OCI-LY3 (cell line): ENCODE measurements around the gene LGMN.

Experiments
- EZH2phosphoT487 ChIP-seq: fragments of 200-600 bp; shearing (Covaris generic); IDR thresholded peaks from 2 replicates; pipeline ENCODE4 v1.6.1; 2018; ENCODE audit warnings: antibody characterized with exemption, mixed run types, low read depth
- TF ChIP-seq, protein P1 (sequence below): fragments of 200-600, 300-600 bp; sonication (generic); IDR thresholded peaks from 2 replicates; pipeline ENCODE4 v1.5.1; 2014; ENCODE audit warnings: antibody characterized with exemption, low read length, low read depth

DNA sequence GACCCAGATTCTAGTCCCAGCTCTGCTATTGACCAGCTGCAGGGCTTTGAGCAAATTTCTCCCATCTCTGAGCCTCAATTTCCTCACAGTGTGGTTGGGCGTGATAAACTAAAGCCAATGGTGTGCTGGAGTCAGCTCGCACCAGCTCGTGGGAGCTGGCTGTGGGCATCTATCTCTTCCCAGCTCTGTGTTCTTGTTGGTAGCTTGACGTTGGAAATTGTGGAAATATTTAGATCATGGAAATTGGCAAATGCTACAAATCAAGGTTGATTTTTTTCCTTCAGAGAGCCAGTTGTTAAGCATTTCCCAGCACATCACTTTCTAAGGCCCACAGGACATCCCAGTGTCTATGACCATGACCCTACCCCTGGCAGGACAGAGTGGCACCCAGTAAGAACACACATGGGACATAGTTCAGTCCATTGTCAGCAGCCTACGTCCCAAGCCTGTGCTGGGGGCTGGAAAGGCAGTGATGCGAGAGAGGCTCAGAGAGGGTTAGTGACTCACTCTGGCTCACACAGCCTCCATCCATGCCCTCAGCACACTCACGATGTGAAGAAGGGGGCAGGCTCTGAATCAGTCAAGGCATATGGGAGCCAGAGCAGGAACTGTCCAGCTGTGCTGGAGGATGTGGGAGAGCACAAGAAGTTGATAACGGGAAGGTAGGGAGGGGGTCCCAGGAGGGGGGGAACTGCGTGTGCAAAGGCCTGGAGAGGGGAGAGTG, 77.6 kb downstream of the LGMN start:
- TF ChIP-seq, protein P1, sequence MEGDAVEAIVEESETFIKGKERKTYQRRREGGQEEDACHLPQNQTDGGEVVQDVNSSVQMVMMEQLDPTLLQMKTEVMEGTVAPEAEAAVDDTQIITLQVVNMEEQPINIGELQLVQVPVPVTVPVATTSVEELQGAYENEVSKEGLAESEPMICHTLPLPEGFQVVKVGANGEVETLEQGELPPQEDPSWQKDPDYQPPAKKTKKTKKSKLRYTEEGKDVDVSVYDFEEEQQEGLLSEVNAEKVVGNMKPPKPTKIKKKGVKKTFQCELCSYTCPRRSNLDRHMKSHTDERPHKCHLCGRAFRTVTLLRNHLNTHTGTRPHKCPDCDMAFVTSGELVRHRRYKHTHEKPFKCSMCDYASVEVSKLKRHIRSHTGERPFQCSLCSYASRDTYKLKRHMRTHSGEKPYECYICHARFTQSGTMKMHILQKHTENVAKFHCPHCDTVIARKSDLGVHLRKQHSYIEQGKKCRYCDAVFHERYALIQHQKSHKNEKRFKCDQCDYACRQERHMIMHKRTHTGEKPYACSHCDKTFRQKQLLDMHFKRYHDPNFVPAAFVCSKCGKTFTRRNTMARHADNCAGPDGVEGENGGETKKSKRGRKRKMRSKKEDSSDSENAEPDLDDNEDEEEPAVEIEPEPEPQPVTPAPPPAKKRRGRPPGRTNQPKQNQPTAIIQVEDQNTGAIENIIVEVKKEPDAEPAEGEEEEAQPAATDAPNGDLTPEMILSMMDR, result no peak
- no peak for TF ChIP-seq EZH2phosphoT487
